C4-2B (cell line): ENCODE data around the gene CCIN.

Experiments
- CTCF ChIP-seq: fragments of 450-650 bp; conservative IDR thresholded peaks from 2 replicates; pipeline ENCODE4 v1.5.1; 2017; ENCODE audit warnings: mild to moderate bottlenecking
- ZFX ChIP-seq: fragments of 450-650 bp; IDR thresholded peaks from 2 replicates; pipeline ENCODE4 v1.6.1; 2017

GRCh38 chr9:36158917-36159316, 10.3 kb upstream of the CCIN start:
- no peak for TF ChIP-seq CTCF
- TF ChIP-seq ZFX = no peak
